GM23338 (cell line): ENCODE measurements around the gene TRAPPC14. TPM values are rescaled to one million over a fixed set of nuclear protein-coding genes. Genes with fewer than 3 reads are reported as not detected.

Source experiments
- ATAC-seq: fragments of 200-7000 bp; cut with Tn5 transposase; 3 replicates; pipeline ENCODE4 v1.9.1; 2020
- DNase-seq: peaks from one replicate; pipeline ENCODE4 v3.0.0-alpha.2; 2015; ENCODE audit warnings: low spot score
- H2AFZ ChIP-seq: fragments of 200-600 bp; sonication (generic); 2 replicates; pipeline ENCODE4 v1.8.0; 2016; ENCODE audit warnings: antibody characterized with exemption, mild to moderate bottlenecking, moderate library complexity
- H3F3A ChIP-seq: fragments of 200-600 bp; sonication (generic); replicated peaks from 2 replicates; pipeline ENCODE4 v1.8.0; 2017; ENCODE audit warnings: antibody characterized with exemption, mixed run types, low read depth
- H3K27ac ChIP-seq: fragments of 200-600 bp; sonication (generic); 2 replicates; pipeline ENCODE4 v1.6.1; 2016; ENCODE audit warnings: low read depth
- H3K27me3 ChIP-seq: fragments of 200-600 bp; sonication (generic); 2 replicates; pipeline ENCODE4 v1.8.0; 2016; ENCODE audit warnings: mild to moderate bottlenecking, mixed run types, moderate library complexity; ENCODE audit not compliant: insufficient read depth
- H3K36me3 ChIP-seq: fragments of 200-600 bp; sonication (generic); 2 replicates; pipeline ENCODE4 v1.8.0; 2016; ENCODE audit warnings: mild to moderate bottlenecking; ENCODE audit not compliant: insufficient read depth
- H3K4me1 ChIP-seq: fragments of 200-600 bp; sonication (generic); 2 replicates; pipeline ENCODE4 v1.8.0; 2016; ENCODE audit warnings: mild to moderate bottlenecking, moderate library complexity; ENCODE audit not compliant: insufficient read depth
- H3K4me2 ChIP-seq: fragments of 200-600 bp; sonication (generic); 2 replicates; pipeline ENCODE4 v1.7.1; 2017; ENCODE audit warnings: mixed run types
- H3K4me3 ChIP-seq: fragments of 200-600 bp; sonication (generic); 2 replicates; pipeline ENCODE4 v1.6.1; 2016; ENCODE audit warnings: mixed run types
- H3K79me2 ChIP-seq: fragments of 200-600 bp; sonication (generic); replicated peaks from 2 replicates; pipeline ENCODE4 v1.8.0; 2017; ENCODE audit warnings: mild to moderate bottlenecking; ENCODE audit not compliant: insufficient read depth
- H3K9me2 ChIP-seq: fragments of 200-600 bp; sonication (generic); 2 replicates; pipeline ENCODE4 v1.8.0; 2017; ENCODE audit not compliant: insufficient read depth
- H4K20me1 ChIP-seq: fragments of 200-600 bp; sonication (generic); replicated peaks from 2 replicates; pipeline ENCODE4 v1.8.0; 2017; ENCODE audit warnings: mild to moderate bottlenecking; ENCODE audit not compliant: insufficient read depth
- H3K27ac Mint-ChIP-seq: 2 replicates; pipeline ENCODE4 v1.8.0; 2020; ENCODE audit warnings: inconsistent platforms, mild to moderate bottlenecking, moderate library complexity, mixed read lengths
- H3K27me3 Mint-ChIP-seq: 3 replicates; pipeline ENCODE4 v1.8.0; 2022; ENCODE audit warnings: low read depth, mild to moderate bottlenecking, moderate library complexity, mixed read lengths, inconsistent platforms; ENCODE audit not compliant: insufficient read depth, poor library complexity
- H3K36me3 Mint-ChIP-seq: 3 replicates; pipeline ENCODE4 v1.8.0; 2021; ENCODE audit warnings: low read depth, mild to moderate bottlenecking, inconsistent platforms, moderate library complexity, mixed read lengths
- H3K4me1 Mint-ChIP-seq: 3 replicates; pipeline ENCODE4 v1.8.0; 2020; ENCODE audit warnings: mild to moderate bottlenecking, inconsistent platforms, mixed read lengths
- H3K4me3 Mint-ChIP-seq: 3 replicates; pipeline ENCODE4 v1.8.0; 2021; ENCODE audit warnings: moderate library complexity, mild to moderate bottlenecking, inconsistent platforms, mixed read lengths
- H3K9me3 Mint-ChIP-seq: 3 replicates; pipeline ENCODE4 v1.8.0; 2020; ENCODE audit warnings: moderate library complexity, mild to moderate bottlenecking, inconsistent platforms, mixed read lengths
- CREB1 ChIP-seq: fragments of 250-450 bp; sonication (Bioruptor Pico); IDR thresholded peaks from 2 replicates; pipeline ENCODE4 v1.5.0; 2020; ENCODE audit warnings: low read depth, mild to moderate bottlenecking, moderate library complexity
- EZH2 ChIP-seq: fragments of 200-600 bp; sonication (generic); IDR thresholded peaks from one replicate; pipeline ENCODE4 v1.8.0; 2017; ENCODE audit warnings: antibody characterized with exemption, mild to moderate bottlenecking, low read depth; ENCODE audit not compliant: unreplicated experiment
- JUNB ChIP-seq: IDR thresholded peaks from one replicate; pipeline ENCODE4 v1.6.1; 2016; ENCODE audit warnings: antibody characterized with exemption; ENCODE audit not compliant: unreplicated experiment
- NANOG ChIP-seq: IDR thresholded peaks from 2 replicates; pipeline ENCODE4 v1.6.1; 2016; ENCODE audit warnings: antibody characterized with exemption, borderline replicate concordance
- POLR2AphosphoS5 ChIP-seq: IDR thresholded peaks from 2 replicates; pipeline ENCODE4 v1.6.1; 2016; ENCODE audit warnings: antibody characterized with exemption, low read depth
- ZNF331 ChIP-seq: fragments of 250-450 bp; sonication (Bioruptor Pico); IDR thresholded peaks from 2 replicates; pipeline ENCODE4 v1.5.0; 2020; ENCODE audit warnings: low read depth, mild to moderate bottlenecking, moderate library complexity
- polyA plus RNA-seq: library from polyadenylated mRNA; unstranded; fragments of >200 nt; fragmentation: Nextera tagmentation; extraction: Ambion mirVana; gene quantifications from 2 replicates; pipeline ENCODE4 v1.2.1, GENCODE V29; 2016
- total RNA-seq: library from RNA; depleted of rRNA; stranded (reverse); fragments of >200 nt; shearing (Covaris generic); gene quantifications from 2 replicates; pipeline ENCODE4 v1.2.3, GENCODE V29; 2014
- TF ChIP-seq, protein P1 (sequence below): IDR thresholded peaks from one replicate; pipeline ENCODE4 v1.6.1; 2018; ENCODE audit warnings: antibody characterized with exemption; ENCODE audit not compliant: unreplicated experiment

Gene TRAPPC14
- total and polyA plus RNA-seq, 2 experiments from 2014 or later, result 9.3 to 15.7 TPM

DNA sequence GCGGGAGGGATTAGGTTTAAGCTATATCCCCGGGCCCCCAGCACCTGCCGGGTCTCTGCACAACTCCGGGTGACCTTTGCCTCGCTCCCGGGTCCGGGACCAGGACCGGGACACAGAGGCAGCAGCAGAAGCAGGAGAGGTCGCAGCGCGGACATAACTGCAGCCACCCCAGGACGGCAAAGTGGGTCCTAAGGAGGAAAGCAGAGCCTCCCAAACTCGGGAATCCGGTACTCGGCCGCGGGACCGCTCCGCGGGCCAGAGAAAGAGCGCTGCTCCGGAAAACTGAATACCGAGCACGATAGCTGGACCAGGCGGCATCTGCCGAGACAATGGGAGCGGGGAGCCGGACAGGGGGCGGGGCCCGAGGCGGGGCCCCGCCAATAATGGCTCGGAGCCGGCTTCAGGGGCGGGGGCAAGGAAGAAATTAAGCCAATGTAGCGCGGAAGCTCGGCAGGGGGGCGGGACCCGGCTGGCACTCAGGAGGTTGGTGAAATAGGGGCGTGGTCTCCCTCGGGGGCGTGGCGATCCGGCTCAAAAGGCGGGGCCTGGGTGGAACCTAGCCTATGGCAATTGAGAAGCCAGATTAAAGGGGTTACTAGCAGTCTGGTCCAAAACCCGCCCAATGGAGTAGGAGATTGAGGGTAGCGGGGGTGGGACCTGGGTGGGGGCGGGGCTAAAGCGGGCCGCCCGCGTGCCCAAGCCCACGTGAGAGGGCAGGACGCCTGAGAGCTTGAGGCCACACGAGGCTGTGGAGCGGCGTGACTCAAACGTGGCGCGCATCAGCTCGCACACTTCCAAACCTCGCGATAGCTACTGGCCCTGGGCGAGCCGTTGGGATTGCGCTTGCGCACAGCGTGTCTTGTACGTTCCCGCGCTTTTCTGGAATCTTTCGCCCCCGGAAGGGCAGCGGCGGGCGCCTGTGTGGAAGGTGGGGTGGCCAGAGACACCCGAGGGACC lies 18.8 kb upstream of the TRAPPC14 start, which contains the start of the genes GPC2 and STAG3:
TSS of gene GPC2 (minus strand) at position 337 of the 957 bp plus-strand sequence. CDS start at position 155, 182 bp downstream.
TSS of gene STAG3 (plus strand) at position 874 of the 957 bp plus-strand sequence. CDS start 2,639 bp downstream, outside the sequence.
- Histone ChIP-seq H3K27me3 (peaks cover 18% of the 10 kb centered on the region), H3F3A (no peaks in the 10 kb centered on the region; the same call in 1 of the 2 replicates), H3K79me2 (peaks cover 12% of the 10 kb centered on the region), H2AFZ (peak within 1 kb of the TSS; percentile 96; the same call in 1 of the 2 replicates), H3K4me1 (peaks cover 16% of the 10 kb centered on the region), H3K9me2 (no peaks in the 10 kb centered on the region; the same call in 1 of the 2 replicates), H4K20me1 (peaks cover 7% of the 10 kb centered on the region; the same call in 1 of the 2 replicates), H3K27ac (peak within 1 kb of the TSS; percentile 75; the same call in 1 of the 2 replicates), H3K36me3 (peaks cover 4% of the 10 kb centered on the region; the same call in 1 of the 2 replicates), H3K4me3 (peak within 1 kb of the TSS; percentile 87), H3K4me2 (peak within 1 kb of the TSS; percentile 98)
- DNase-seq (peak; percentile 99), ATAC-seq (peak; percentile 88)
- peaks cover 31% of the 10 kb centered on the region for H3K4me1 Mint-ChIP-seq
- peaks cover 33% of the 10 kb centered on the region for H3K27me3 Mint-ChIP-seq
- H3K4me3 Mint-ChIP-seq, result peak within 1 kb of the TSS; percentile 92
- TF ChIP-seq POLR2AphosphoS5 (peak; percentile 76), ZNF331 (no peak)
- peak within 1 kb of the TSS; percentile 89; the same call in 1 of the 2 replicates for H3K27ac Mint-ChIP-seq
- peaks cover 24% of the 10 kb centered on the region for H3K36me3 Mint-ChIP-seq
- H3K9me3 Mint-ChIP-seq, result no peaks in the 10 kb centered on the region; the same call in 2 of the 3 replicates

DNA sequence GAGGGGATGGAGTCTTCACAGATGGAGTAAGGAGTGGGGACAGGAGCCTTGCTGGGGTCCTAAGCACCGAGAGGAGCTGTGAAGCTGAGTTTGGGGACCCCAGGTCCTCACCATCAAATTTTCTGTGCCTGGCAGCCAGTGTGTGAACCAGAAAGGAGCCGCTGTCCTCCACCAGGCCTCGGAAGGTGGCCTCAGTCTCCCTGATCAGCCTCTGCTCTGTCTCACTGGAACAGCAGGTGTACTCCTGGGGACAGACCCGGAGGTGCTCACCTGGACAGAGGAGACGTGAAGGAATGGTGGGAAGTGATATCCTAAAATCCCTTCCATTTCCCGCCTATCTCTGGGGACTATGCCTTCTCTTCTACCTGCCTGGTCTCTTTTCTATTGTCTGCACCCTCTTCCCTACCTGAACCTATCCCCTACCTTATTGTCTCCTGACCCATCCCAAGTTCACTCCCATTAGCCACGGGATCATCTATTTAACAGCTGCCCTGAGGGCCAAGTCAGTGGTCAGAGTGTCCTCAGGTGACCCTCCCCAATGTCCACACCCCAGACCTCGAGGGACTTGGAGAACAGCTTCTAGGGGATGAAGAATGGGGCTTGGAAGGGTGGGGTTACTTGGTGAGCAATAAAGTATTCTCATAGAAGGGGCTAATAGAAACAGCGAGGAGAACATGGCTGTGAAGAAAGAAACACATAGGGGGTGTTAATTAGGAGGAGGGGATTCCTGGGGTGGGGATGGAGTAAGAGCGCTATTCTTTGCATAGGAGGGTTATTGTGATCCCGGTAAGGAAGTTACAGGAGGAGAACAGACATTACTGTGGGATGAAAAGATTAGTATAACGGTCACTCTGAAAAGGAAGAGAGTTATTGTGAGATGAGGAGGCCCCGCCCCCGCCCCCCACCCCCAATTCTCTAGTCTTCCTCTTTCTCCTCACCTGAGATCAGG lies 17.8 kb upstream of the TRAPPC14 start:
- Mint-ChIP-seq H3K27ac (peak overlapping the region; percentile 89; the same call in 1 of the 2 replicates), H3K4me1 (peaks cover 24% of the 10 kb centered on the region), H3K4me3 (peak overlapping the region; percentile 92), H3K9me3 (no peaks in the 10 kb centered on the region; the same call in 2 of the 3 replicates), H3K36me3 (peaks cover 24% of the 10 kb centered on the region), H3K27me3 (peaks cover 36% of the 10 kb centered on the region)
- H2AFZ ChIP-seq, result peak overlapping the region; percentile 64; the same call in 1 of the 2 replicates
- peaks cover 4% of the 10 kb centered on the region; the same call in 1 of the 2 replicates for H3K36me3 ChIP-seq
- H3K27me3 ChIP-seq, result peaks cover 18% of the 10 kb centered on the region
- H3F3A ChIP-seq, result no peaks in the 10 kb centered on the region; the same call in 1 of the 2 replicates
- peaks cover 12% of the 10 kb centered on the region for H3K79me2 ChIP-seq
- peak overlapping the region; percentile 87 for H3K4me3 ChIP-seq
- no peak for DNase-seq
- H3K4me2 ChIP-seq, result peak overlapping the region; percentile 98
- H3K9me2 ChIP-seq, result no peaks in the 10 kb centered on the region; the same call in 1 of the 2 replicates
- H4K20me1 ChIP-seq, result peaks cover 7% of the 10 kb centered on the region; the same call in 1 of the 2 replicates
- H3K4me1 ChIP-seq, result peaks cover 10% of the 10 kb centered on the region
- no peak for ATAC-seq
- H3K27ac ChIP-seq, result no peak overlapping the region
- TF ChIP-seq, protein P1, sequence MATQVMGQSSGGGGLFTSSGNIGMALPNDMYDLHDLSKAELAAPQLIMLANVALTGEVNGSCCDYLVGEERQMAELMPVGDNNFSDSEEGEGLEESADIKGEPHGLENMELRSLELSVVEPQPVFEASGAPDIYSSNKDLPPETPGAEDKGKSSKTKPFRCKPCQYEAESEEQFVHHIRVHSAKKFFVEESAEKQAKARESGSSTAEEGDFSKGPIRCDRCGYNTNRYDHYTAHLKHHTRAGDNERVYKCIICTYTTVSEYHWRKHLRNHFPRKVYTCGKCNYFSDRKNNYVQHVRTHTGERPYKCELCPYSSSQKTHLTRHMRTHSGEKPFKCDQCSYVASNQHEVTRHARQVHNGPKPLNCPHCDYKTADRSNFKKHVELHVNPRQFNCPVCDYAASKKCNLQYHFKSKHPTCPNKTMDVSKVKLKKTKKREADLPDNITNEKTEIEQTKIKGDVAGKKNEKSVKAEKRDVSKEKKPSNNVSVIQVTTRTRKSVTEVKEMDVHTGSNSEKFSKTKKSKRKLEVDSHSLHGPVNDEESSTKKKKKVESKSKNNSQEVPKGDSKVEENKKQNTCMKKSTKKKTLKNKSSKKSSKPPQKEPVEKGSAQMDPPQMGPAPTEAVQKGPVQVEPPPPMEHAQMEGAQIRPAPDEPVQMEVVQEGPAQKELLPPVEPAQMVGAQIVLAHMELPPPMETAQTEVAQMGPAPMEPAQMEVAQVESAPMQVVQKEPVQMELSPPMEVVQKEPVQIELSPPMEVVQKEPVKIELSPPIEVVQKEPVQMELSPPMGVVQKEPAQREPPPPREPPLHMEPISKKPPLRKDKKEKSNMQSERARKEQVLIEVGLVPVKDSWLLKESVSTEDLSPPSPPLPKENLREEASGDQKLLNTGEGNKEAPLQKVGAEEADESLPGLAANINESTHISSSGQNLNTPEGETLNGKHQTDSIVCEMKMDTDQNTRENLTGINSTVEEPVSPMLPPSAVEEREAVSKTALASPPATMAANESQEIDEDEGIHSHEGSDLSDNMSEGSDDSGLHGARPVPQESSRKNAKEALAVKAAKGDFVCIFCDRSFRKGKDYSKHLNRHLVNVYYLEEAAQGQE, result no peak
- no peak for TF ChIP-seq NANOG
- TF ChIP-seq JUNB, result no peak
- TF ChIP-seq EZH2, result no peak
- TF ChIP-seq CREB1 (CRISPR knock-in tag), result no peak
